Stimulated activated CD4-positive, alpha-beta T cell treated with anti-CD3 and anti-CD28 coated beads, Interleukin-2, amount 100 ng/mL, for 4 hours (primary cell): ENCODE measurements around the gene CTNNBL1.

Experiments
- DNase-seq: peaks from one replicate; pipeline ENCODE4 v3.0.0-alpha.2; 2020; ENCODE audit warnings: low read depth

CTNNBL1 gene

GRCh38 chr20:37741055-37741454 is 47.2 kb downstream of the CTNNBL1 start:
- no peak for DNase-seq

GRCh38 chr20:37741570-37741969 is 47.7 kb downstream of the CTNNBL1 start:
- DNase-seq = no peak

GRCh38 chr20:37742131-37742530 is 48.3 kb downstream of the CTNNBL1 start:
- DNase-seq = no peak

GRCh38 chr20:37744347-37744746 is 50.5 kb downstream of the CTNNBL1 start:
- no peak for DNase-seq

GRCh38 chr20:37745553-37745952 is 51.7 kb downstream of the CTNNBL1 start:
- DNase-seq = no peak

GRCh38 chr20:37748015-37748414 is 54.2 kb downstream of the CTNNBL1 start:
- no peak for DNase-seq

- DNase-seq = no peak
These were observed 55.4 kb downstream of the CTNNBL1 start for GRCh38 chr20:37749218-37749617.

GRCh38 chr20:37749620-37750403 is 56.0 kb downstream of the CTNNBL1 start:
- no peak for DNase-seq

- no peak for DNase-seq
These were observed 61.8 kb downstream of the CTNNBL1 start for GRCh38 chr20:37755665-37756064.

GRCh38 chr20:37756234-37756633 is 62.4 kb downstream of the CTNNBL1 start:
- no peak for DNase-seq

- DNase-seq = no peak
These were observed 63.7 kb downstream of the CTNNBL1 start for GRCh38 chr20:37757550-37757949.

- DNase-seq = no peak
These were observed 64.5 kb downstream of the CTNNBL1 start for GRCh38 chr20:37758332-37758731.

- DNase-seq = no peak
These were observed 65.3 kb downstream of the CTNNBL1 start for GRCh38 chr20:37759052-37759553.

- no peak for DNase-seq
These were observed 66.0 kb downstream of the CTNNBL1 start for GRCh38 chr20:37759761-37760209.

GRCh38 chr20:37760322-37760721 is 66.5 kb downstream of the CTNNBL1 start:
- DNase-seq = no peak

- DNase-seq = no peak
These were observed 69.1 kb downstream of the CTNNBL1 start for GRCh38 chr20:37762716-37763485.

GRCh38 chr20:37764333-37764935 is 70.6 kb downstream of the CTNNBL1 start:
- no peak for DNase-seq

GRCh38 chr20:37770908-37771307 is 77.1 kb downstream of the CTNNBL1 start:
- no peak for DNase-seq

- DNase-seq = no peak
These were observed 79.5 kb downstream of the CTNNBL1 start for GRCh38 chr20:37773291-37773826.

GRCh38 chr20:37774156-37774555 is 80.3 kb downstream of the CTNNBL1 start:
- DNase-seq = no peak

GRCh38 chr20:37775200-37775599 is 81.4 kb downstream of the CTNNBL1 start:
- no peak for DNase-seq

- no peak for DNase-seq
These were observed 82.2 kb downstream of the CTNNBL1 start for GRCh38 chr20:37776049-37776448.
